WTC11 (cell line): ENCODE measurements around the gene CCSER1. TPM values are rescaled to one million over a fixed set of nuclear protein-coding genes. Genes with fewer than 3 reads are reported as not detected.
A peak's percentile ranks its signal among the peaks of the same experiment; 100 is the strongest.

ENCODE experiments used
- ATAC-seq: fragments of 200-7000 bp; cut with Tn5 transposase; 2 replicates; pipeline ENCODE4 v1.10.0; 2021; ENCODE audit warnings: mild to moderate bottlenecking, moderate library complexity
- CTCF ChIA-PET: fragments of 300-600 bp; sonication (Branson Sonifier 250); formaldehyde crosslinking; loops from one replicate; lab custom pipeline; 2021; ENCODE audit warnings: antibody characterized with exemption; lab: Charles Lee
- POLR2A ChIA-PET: fragments of 350-600 bp; sonication (Branson Sonifier 250); formaldehyde crosslinking; loops from one replicate; lab custom pipeline; 2021; ENCODE audit warnings: antibody characterized with exemption; lab: Charles Lee
- DNase-seq: peaks from one replicate; pipeline ENCODE4 v3.0.0; 2021; ENCODE audit warnings: low spot score
- H3K27ac Mint-ChIP-seq: 2 replicates; pipeline ENCODE4 v1.8.0; 2021; ENCODE audit warnings: mixed read lengths
- H3K27me3 Mint-ChIP-seq: 2 replicates; pipeline ENCODE4 v1.8.0; 2021; ENCODE audit warnings: low read depth, mild to moderate bottlenecking, moderate library complexity, mixed read lengths
- H3K36me3 Mint-ChIP-seq: 2 replicates; pipeline ENCODE4 v1.8.0; 2021; ENCODE audit warnings: mixed read lengths
- H3K4me1 Mint-ChIP-seq: 2 replicates; pipeline ENCODE4 v1.8.0; 2022; ENCODE audit warnings: mixed read lengths
- H3K4me3 Mint-ChIP-seq: 2 replicates; pipeline ENCODE4 v1.8.0; 2021; ENCODE audit warnings: mild to moderate bottlenecking, moderate library complexity, mixed read lengths
- H3K9me3 Mint-ChIP-seq: 2 replicates; pipeline ENCODE4 v1.8.0; 2021; ENCODE audit warnings: mixed read lengths
- ATF3 ChIP-seq: sonication (generic); formaldehyde crosslinking; conservative IDR thresholded peaks from 2 replicates; pipeline ENCODE4 v1.8.1; 2022; ENCODE audit warnings: mild to moderate bottlenecking, missing genetic modification reagents
- CTCF ChIP-seq: fragments of 200-600 bp; IDR thresholded peaks from 2 replicates; pipeline ENCODE4 v1.8.0; 2022; ENCODE audit warnings: antibody characterized with exemption
- E2F1 ChIP-seq: sonication (generic); formaldehyde crosslinking; IDR thresholded peaks from 2 replicates; pipeline ENCODE4 v1.8.0; 2022; ENCODE audit warnings: mild to moderate bottlenecking, missing genetic modification reagents
- EMX1 ChIP-seq: fragments of 250-450 bp; sonication (Bioruptor Pico); IDR thresholded peaks from 2 replicates; pipeline ENCODE4 v1.8.0; 2021; ENCODE audit warnings: mild to moderate bottlenecking
- ERG ChIP-seq: fragments of 250-450 bp; sonication (Bioruptor Pico); IDR thresholded peaks from 2 replicates; pipeline ENCODE4 v1.8.0; 2021; ENCODE audit warnings: mild to moderate bottlenecking
- GTF2I ChIP-seq: fragments of 250-450 bp; sonication (Bioruptor Pico); conservative IDR thresholded peaks from 2 replicates; pipeline ENCODE4 v1.4.0; 2021; ENCODE audit warnings: mild to moderate bottlenecking
- JUN ChIP-seq: sonication (generic); formaldehyde crosslinking; IDR thresholded peaks from 2 replicates; pipeline ENCODE4 v1.8.0; 2023; ENCODE audit warnings: mild to moderate bottlenecking, missing genetic modification reagents
- MLX ChIP-seq: sonication (generic); formaldehyde crosslinking; IDR thresholded peaks from 2 replicates; pipeline ENCODE4 v1.8.1; 2023; ENCODE audit warnings: mild to moderate bottlenecking, missing genetic modification reagents, moderate library complexity
- NFE2L1 ChIP-seq: sonication (generic); formaldehyde crosslinking; IDR thresholded peaks from 2 replicates; pipeline ENCODE4 v1.8.1; 2023; ENCODE audit warnings: missing genetic modification reagents
- NR2C2 ChIP-seq: sonication (generic); formaldehyde crosslinking; IDR thresholded peaks from 2 replicates; pipeline ENCODE4 v1.8.0; 2022; ENCODE audit warnings: mild to moderate bottlenecking, missing genetic modification reagents
- RELA ChIP-seq: sonication (generic); formaldehyde crosslinking; IDR thresholded peaks from 2 replicates; pipeline ENCODE4 v1.8.1; 2022; ENCODE audit warnings: missing genetic modification reagents, mild to moderate bottlenecking, borderline replicate concordance
- SMAD3 ChIP-seq: sonication (generic); formaldehyde crosslinking; IDR thresholded peaks from 2 replicates; pipeline ENCODE4 v1.8.0; 2022; ENCODE audit warnings: missing genetic modification reagents, mild to moderate bottlenecking, borderline replicate concordance
- SMAD4 ChIP-seq: sonication (generic); formaldehyde crosslinking; IDR thresholded peaks from 2 replicates; pipeline ENCODE4 v1.8.0; 2022; ENCODE audit warnings: mild to moderate bottlenecking, missing genetic modification reagents
- SOX15 ChIP-seq: fragments of 250-450 bp; sonication (Bioruptor Pico); IDR thresholded peaks from 2 replicates; pipeline ENCODE4 v1.9.0; 2021; ENCODE audit warnings: mild to moderate bottlenecking
- TCF7 ChIP-seq: sonication (generic); formaldehyde crosslinking; IDR thresholded peaks from 2 replicates; pipeline ENCODE4 v1.8.0; 2022; ENCODE audit warnings: mild to moderate bottlenecking, low read depth, missing genetic modification reagents, moderate library complexity
- ZBTB43 ChIP-seq: sonication (generic); formaldehyde crosslinking; IDR thresholded peaks from 2 replicates; pipeline ENCODE4 v1.8.1; 2023; ENCODE audit warnings: mild to moderate bottlenecking, missing genetic modification reagents
- ZNF281 ChIP-seq: sonication (generic); formaldehyde crosslinking; IDR thresholded peaks from 2 replicates; pipeline ENCODE4 v1.8.0; 2023; ENCODE audit warnings: mild to moderate bottlenecking, missing genetic modification reagents
- ZNF396 ChIP-seq: fragments of 250-450 bp; sonication (Bioruptor Pico); IDR thresholded peaks from 2 replicates; pipeline ENCODE4 v1.8.0; 2021; ENCODE audit warnings: mild to moderate bottlenecking, moderate library complexity, borderline replicate concordance
- ZNF416 ChIP-seq: fragments of 250-450 bp; sonication (Bioruptor Pico); IDR thresholded peaks from 2 replicates; pipeline ENCODE4 v1.9.0; 2021; ENCODE audit warnings: mild to moderate bottlenecking, inconsistent platforms
- total RNA-seq: library from RNA; stranded (reverse); gene quantifications from 3 replicates; pipeline ENCODE4 v1.2.3, GENCODE V29; 2021

Gene CCSER1
- total RNA-seq, 1 experiment from 2014 or later, result 0.87 TPM

GRCh38 chr4:90349636-90350035, 222.4 kb downstream of the CCSER1 start:
- ATAC-seq (no peak), DNase-seq (no peak)
- peaks cover 5% of the 10 kb centered on the region for H3K9me3 Mint-ChIP-seq
- H3K27ac Mint-ChIP-seq, result no peak overlapping the region
- no peaks in the 10 kb centered on the region for H3K36me3 Mint-ChIP-seq
- POLR2A ChIA-PET, result no interaction called here
- H3K4me3 Mint-ChIP-seq, result no peak overlapping the region
- CTCF ChIA-PET, result no interaction called here
- TF ChIP-seq E2F1 (no peak), GTF2I (CRISPR knock-in tag) (no peak), EMX1 (CRISPR knock-in tag) (no peak), JUN (CRISPR knock-in tag) (no peak), SOX15 (CRISPR knock-in tag) (no peak), ZNF396 (CRISPR knock-in tag) (no peak), NR2C2 (CRISPR knock-in tag) (no peak), MLX (no peak), ZNF281 (CRISPR knock-in tag) (no peak), SMAD3 (CRISPR knock-in tag) (no peak), ATF3 (CRISPR knock-in tag) (no peak), NFE2L1 (CRISPR knock-in tag) (no peak)
- no peaks in the 10 kb centered on the region for H3K27me3 Mint-ChIP-seq
- H3K4me1 Mint-ChIP-seq, result no peaks in the 10 kb centered on the region

- Mint-ChIP-seq H3K27me3 (no peaks in the 10 kb centered on the region; the same call in 1 of the 2 replicates), H3K9me3 (no peaks in the 10 kb centered on the region), H3K4me3 (no peak overlapping the region), H3K36me3 (no peaks in the 10 kb centered on the region), H3K4me1 (no peaks in the 10 kb centered on the region; the same call in 1 of the 2 replicates), H3K27ac (peak overlapping the region; percentile 85; the same call in 1 of the 2 replicates)
- ChIA-PET POLR2A (no interaction called here), CTCF (no interaction called here)
- DNase-seq, result no peak
- peak; percentile 63 for ATAC-seq
- TF ChIP-seq CTCF (peak; percentile 36; the same call in 1 of the 2 replicates), RELA (CRISPR knock-in tag) (no peak)
- TF ChIP-seq, all 79 proteins: peak for 1
Observed at GRCh38 chr4:90357117-90357710, 230.0 kb downstream of the CCSER1 start.

- POLR2A ChIA-PET, result no interaction called here
- no peak overlapping the region for H3K27ac Mint-ChIP-seq
- no peaks in the 10 kb centered on the region for H3K9me3 Mint-ChIP-seq
- no peak for TF ChIP-seq ZBTB43
- TF ChIP-seq SMAD4 (CRISPR knock-in tag), result no peak
- no peak for TF ChIP-seq ZNF396 (CRISPR knock-in tag)
- TF ChIP-seq TCF7 (CRISPR knock-in tag), result no peak
- no peak for TF ChIP-seq ERG (CRISPR knock-in tag)
- no peak for TF ChIP-seq ZNF416 (CRISPR knock-in tag)
Observed at GRCh38 chr4:90375081-90375480, 247.9 kb downstream of the CCSER1 start.

More at GRCh38 chr4:90375081-90375480, 247.9 kb downstream of the CCSER1 start:
- no peak for DNase-seq
- CTCF ChIA-PET, result no interaction called here
- Mint-ChIP-seq H3K4me1 (no peaks in the 10 kb centered on the region), H3K27me3 (peaks cover 4% of the 10 kb centered on the region), H3K4me3 (no peak overlapping the region), H3K36me3 (no peaks in the 10 kb centered on the region)
- no peak for ATAC-seq
